Right lung (tissue), 5 donors: Measurements from ENCODE around the gene AMBP. TPM values are rescaled to one million over a fixed set of nuclear protein-coding genes. Genes with fewer than 3 reads are reported as not detected.

ENCODE experiments used
- DNase-seq, 2 donors: peaks; one replicate each; pipeline ENCODE4 v3.0.0-alpha.2; 2013
- polyA plus RNA-seq, 5 donors: library from polyadenylated mRNA; unstranded; fragments of 120-200 nt; gene quantifications; one replicate each; pipeline versions ENCODE4 v1.2.1 to v1.2.3, GENCODE V29; 2013; ENCODE audit warnings: inconsistent platforms in 1 of 5, low replicate concordance in 1 of 5; ENCODE audit not compliant: insufficient read length in 5 of 5, insufficient read depth in 1 of 5

AMBP gene
- polyA plus RNA-seq, 5 donors: 1.8 to 19.0 (median 2.4) TPM

GRCh38 chr9:114033397-114034103, 44.5 kb downstream of the AMBP start:
- peak; percentile 6 to 23 for DNase-seq

- no peak for DNase-seq
These were observed 45.9 kb downstream of the AMBP start for GRCh38 chr9:114031948-114032840.

GRCh38 chr9:114031037-114031630, 47.0 kb downstream of the AMBP start:
- DNase-seq: no peak

- DNase-seq: no peak
These were observed 47.7 kb downstream of the AMBP start for GRCh38 chr9:114030364-114030763.

GRCh38 chr9:114029311-114030170, 48.6 kb downstream of the AMBP start:
- no peak for DNase-seq

- DNase-seq: no peak
These were observed 49.5 kb downstream of the AMBP start for GRCh38 chr9:114028646-114029045.

- DNase-seq: no peak
These were observed 50.1 kb downstream of the AMBP start for GRCh38 chr9:114027863-114028465.

GRCh38 chr9:114027159-114027862, 50.8 kb downstream of the AMBP start:
- DNase-seq: no peak

- DNase-seq: no peak
These were observed 51.8 kb downstream of the AMBP start for GRCh38 chr9:114026335-114026734.

- no peak for DNase-seq
These were observed 52.3 kb downstream of the AMBP start for GRCh38 chr9:114025760-114026159.

- no peak for DNase-seq
These were observed 52.8 kb downstream of the AMBP start for GRCh38 chr9:114025196-114025753.

- no peak for DNase-seq
These were observed 54.1 kb downstream of the AMBP start for GRCh38 chr9:114023961-114024360.

GRCh38 chr9:114021578-114021977, 56.5 kb downstream of the AMBP start:
- no peak for DNase-seq

- no peak for DNase-seq
These were observed 60.1 kb downstream of the AMBP start for GRCh38 chr9:114017741-114018715.

GRCh38 chr9:114016629-114017423, 61.3 kb downstream of the AMBP start:
- DNase-seq: no peak

- DNase-seq: no peak
These were observed 62.0 kb downstream of the AMBP start for GRCh38 chr9:114016101-114016500.

- no peak for DNase-seq
These were observed 62.5 kb downstream of the AMBP start for GRCh38 chr9:114015607-114016006.

- no peak for DNase-seq
These were observed 64.1 kb downstream of the AMBP start for GRCh38 chr9:114014044-114014443.
